Transverse colon (tissue), 4 donors: ENCODE results near the gene SCN5A. TPM values are rescaled to one million over a fixed set of nuclear protein-coding genes. Genes with fewer than 3 reads are reported as not detected.

Experiments used
- DNase-seq: peaks from one replicate; pipeline ENCODE4 v3.0.0-alpha.2; 2019
- H3K27ac ChIP-seq, 4 donors: fragments of 200-600 bp; sonication (generic); 2 replicates each; pipeline ENCODE4 v1.5.1; 2016 to 2018; ENCODE audit warnings: inconsistent platforms in 4 of 4
- H3K27me3 ChIP-seq: fragments of 200-600 bp; sonication (generic); 2 replicates; pipeline ENCODE4 v1.5.1; 2017; ENCODE audit warnings: inconsistent platforms
- H3K36me3 ChIP-seq, 4 donors: fragments of 200-600 bp; sonication (generic); 2 replicates each; pipeline ENCODE4 v1.5.1; 2017 to 2019; ENCODE audit warnings: inconsistent platforms in 4 of 4
- H3K4me1 ChIP-seq, 4 donors: fragments of 200-600 bp; sonication (generic); 2 replicates each; pipeline ENCODE4 v1.5.1; 2017 to 2020; ENCODE audit warnings: inconsistent platforms in 4 of 4
- H3K4me3 ChIP-seq, 4 donors: fragments of 200-600 bp; sonication (generic); 1 replicate in 1 of 4; 2 replicates in 3 of 4; pipeline versions ENCODE4 v1.5.1 to v1.6.1; 2017 to 2019; ENCODE audit warnings: inconsistent platforms in 4 of 4
- H3K9me3 ChIP-seq, 2 donors: fragments of 200-600 bp; sonication (generic); 2 replicates each; pipeline ENCODE4 v1.5.1; 2017 to 2019; ENCODE audit warnings: inconsistent platforms in 2 of 2
- CTCF ChIP-seq, 5 experiments: fragments of 200-600 bp in 3 of 5; fragments of 450-650 bp in 2 of 5; sonication (generic) in 3 of 5; IDR thresholded peaks; 1 replicate in 2 of 5; 2 replicates in 3 of 5; pipeline ENCODE4 v1.5.1; 2016 to 2017; ENCODE audit warnings: antibody characterized with exemption in 5 of 5, inconsistent platforms in 3 of 5, mild to moderate bottlenecking in 2 of 5, moderate library complexity in 1 of 5
- EP300 ChIP-seq: sonication (generic); formaldehyde crosslinking; IDR thresholded peaks from one replicate; pipeline ENCODE4 v1.6.1; 2017; ENCODE audit warnings: antibody characterized with exemption, low read depth
- POLR2A ChIP-seq: fragments of 450-650 bp; IDR thresholded peaks from one replicate; pipeline ENCODE4 v1.6.1; 2016; ENCODE audit warnings: antibody characterized with exemption, mild to moderate bottlenecking, moderate library complexity
- POLR2AphosphoS5 ChIP-seq, 3 donors: sonication (generic); formaldehyde crosslinking; IDR thresholded peaks; one replicate each; pipeline ENCODE4 v1.6.1; 2016; ENCODE audit warnings: antibody characterized with exemption in 3 of 3
- WGBS, 2 donors: methylation state at CpG; one replicate each; pipeline ENCODE4 v1.1.5; 2018; ENCODE audit warnings: low coverage in 1 of 2; 5-methylcytosine and 5-hydroxymethylcytosine counted together
- in situ Hi-C, 4 donors: fragments of 200-750 bp; cut with MboI; loops; one replicate each; pipeline versions ENCODE4 v1.15.0 to v1.15.1; 2017; ENCODE audit warnings: low sequenced_read_pairs in 3 of 4, low pct_ligation_motif_present in 1 of 4, low pct_unique_long_range_greater_than_20kb in 1 of 4
- intact Hi-C: fragments of 100-400 bp; cut with DNase I; formaldehyde crosslinking; loops from one replicate; pipeline ENCODE4 v1.15.1; 2023; ENCODE audit warnings: low total_unique reads
- total RNA-seq, 4 donors: library from RNA; depleted of rRNA; stranded (reverse); fragments of >200 nt; gene quantifications; one replicate each; pipeline ENCODE4 v1.1.0, GENCODE V29; 2016

SCN5A gene
- total RNA-seq, 4 donors from 2014 or later, result 0.16 to 0.27 TPM; not detected in 2

DNA sequence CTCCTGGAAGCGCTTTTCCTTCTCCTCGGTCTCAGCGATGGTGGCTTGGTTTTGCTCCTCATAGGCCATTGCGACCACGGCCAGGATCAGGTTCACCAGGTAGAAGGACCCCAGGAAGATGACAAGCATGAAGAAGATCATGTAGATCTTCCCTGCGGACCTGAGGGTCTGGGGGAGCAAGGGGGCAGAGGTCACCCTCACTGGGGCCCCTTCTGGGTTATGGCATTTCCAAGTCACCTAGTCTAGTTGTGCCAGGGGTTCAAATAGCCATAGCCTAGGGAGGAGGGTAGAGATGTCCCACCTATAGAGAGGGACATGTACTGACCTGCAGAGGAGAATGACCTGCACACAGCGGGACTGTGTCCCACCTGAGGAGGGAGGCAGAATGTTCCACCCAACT lies 43.5 kb downstream of the SCN5A start:
- H3K36me3 ChIP-seq, result no peaks in the 10 kb centered on the region
- no peak overlapping the region for H3K4me3 ChIP-seq
- 94% methylated on average over 7 of the region's 7 CpGs; no CpG with 5 or more reads in 1 of the 2 donors for WGBS, 2 donors
- in situ Hi-C loops, result no loop called here
- H3K27me3 ChIP-seq, result no peaks in the 10 kb centered on the region
- intact Hi-C loops, result no loop called here
- TF ChIP-seq POLR2A, result no peak
- no peak for TF ChIP-seq EP300
- TF ChIP-seq CTCF (IDR thresholded peaks at IDR 0.05), result no peak
- TF ChIP-seq POLR2AphosphoS5 (IDR thresholded peaks at IDR 0.05), result no peak
- no peaks in the 10 kb centered on the region for H3K9me3 ChIP-seq
- no peak overlapping the region for H3K27ac ChIP-seq
- no peak for DNase-seq
- H3K4me1 ChIP-seq, result no peaks in the 10 kb centered on the region

DNA sequence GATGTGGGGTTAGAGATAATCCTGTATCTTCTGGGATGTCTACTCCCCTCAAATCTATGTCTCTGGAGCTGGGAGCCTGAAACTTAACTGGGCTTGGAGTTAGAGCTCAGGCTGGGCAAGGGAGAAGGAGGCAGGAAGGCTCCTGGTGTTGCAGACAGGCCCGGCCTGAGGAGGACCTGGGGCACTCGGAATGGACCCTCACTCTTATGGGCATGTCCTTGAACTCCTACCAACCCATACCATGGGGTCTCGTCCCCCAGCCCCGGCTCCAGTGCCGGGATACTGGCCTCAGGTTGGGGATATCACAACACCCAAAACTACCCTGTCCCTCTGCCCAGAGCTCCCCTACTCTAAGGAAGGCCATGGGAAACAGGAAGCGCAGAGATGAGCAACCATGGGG lies 45.2 kb downstream of the SCN5A start:
- H3K36me3 ChIP-seq, result no peaks in the 10 kb centered on the region
- TF ChIP-seq POLR2A (no peak), POLR2AphosphoS5 (IDR thresholded peaks at IDR 0.05) (no peak), EP300 (no peak), CTCF (IDR thresholded peaks at IDR 0.05) (no peak)
- H3K4me1 ChIP-seq, result no peaks in the 10 kb centered on the region
- no peak overlapping the region for H3K27ac ChIP-seq
- in situ Hi-C loops (no loop called here), intact Hi-C loops (no loop called here)
- WGBS, 2 donors, result 75% methylated on average over 6 of the region's 6 CpGs; no CpG with 5 or more reads in 1 of the 2 donors
- H3K4me3 ChIP-seq, result no peak overlapping the region
- no peaks in the 10 kb centered on the region for H3K27me3 ChIP-seq
- DNase-seq, result no peak
- no peaks in the 10 kb centered on the region for H3K9me3 ChIP-seq

- DNase-seq, result no peak
- Histone ChIP-seq H3K36me3 (no peaks in the 10 kb centered on the region), H3K4me3 (no peak overlapping the region), H3K4me1 (no peaks in the 10 kb centered on the region), H3K27me3 (no peaks in the 10 kb centered on the region), H3K27ac (no peak overlapping the region), H3K9me3 (no peaks in the 10 kb centered on the region)
- WGBS, 2 donors, result 83 to 88% methylated on average over 4 to 16 of the region's 16 CpGs
- intact Hi-C loops, result no loop called here
- TF ChIP-seq POLR2A, result no peak
- TF ChIP-seq POLR2AphosphoS5 (IDR thresholded peaks at IDR 0.05), result no peak
- TF ChIP-seq CTCF (IDR thresholded peaks at IDR 0.05), result no peak
- TF ChIP-seq EP300, result no peak
- in situ Hi-C loops, result no loop called here
Observed at GRCh38 chr3:38603731-38604131, 45.8 kb downstream of the SCN5A start.

DNA sequence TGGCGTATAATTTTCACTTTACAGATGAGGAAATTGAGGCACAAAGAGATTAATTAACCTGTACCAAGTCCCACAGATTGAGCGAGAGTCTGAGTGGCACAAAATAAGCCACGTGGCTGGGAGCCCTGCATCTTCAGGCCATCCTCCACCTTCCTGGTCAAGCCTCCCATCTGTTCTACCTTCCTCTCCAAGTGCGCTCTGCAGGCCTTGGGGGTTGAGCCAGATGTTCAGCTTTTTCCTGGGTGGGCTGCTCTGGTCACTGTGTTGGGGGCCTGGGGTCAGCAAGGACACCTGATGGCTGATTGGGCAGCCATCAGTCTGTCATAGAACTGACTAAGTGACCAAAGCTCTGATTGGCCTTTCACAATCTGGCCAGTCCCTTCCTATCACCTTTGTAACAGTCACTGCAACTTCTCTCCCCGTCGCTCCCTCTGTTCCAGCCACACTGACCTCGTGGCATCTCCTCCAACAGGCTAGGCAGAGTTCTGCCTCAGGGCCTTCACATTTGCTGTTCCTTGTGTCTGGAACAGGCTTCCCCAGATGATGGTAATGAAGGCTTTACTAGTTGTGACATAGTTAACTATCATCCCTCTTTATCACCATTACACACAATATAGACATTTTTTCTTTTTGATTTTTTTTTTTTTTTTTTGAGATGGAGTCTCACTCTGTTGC lies 46.8 kb downstream of the SCN5A start:
- Histone ChIP-seq H3K27me3 (no peaks in the 10 kb centered on the region), H3K27ac (no peak overlapping the region), H3K4me3 (no peak overlapping the region), H3K36me3 (no peaks in the 10 kb centered on the region), H3K9me3 (no peaks in the 10 kb centered on the region), H3K4me1 (no peaks in the 10 kb centered on the region)
- DNase-seq, result no peak
- intact Hi-C loops, result no loop called here
- 82 to 87% methylated on average over 3 to 7 of the region's 7 CpGs for WGBS, 2 donors
- in situ Hi-C loops, result no loop called here
- TF ChIP-seq POLR2A (no peak), CTCF (IDR thresholded peaks at IDR 0.05) (no peak), POLR2AphosphoS5 (IDR thresholded peaks at IDR 0.05) (no peak), EP300 (no peak)
